CD4-positive, alpha-beta T cell treated with Interleukin-17A for 4 hours (primary cell): Measurements from ENCODE around the gene CLEC1A.

Experiments used
- DNase-seq: peaks from one replicate; pipeline ENCODE4 v3.0.0-alpha.2; 2020; ENCODE audit warnings: mixed read lengths

The CLEC1A gene

GRCh38 chr12:10101042-10101579 lies 2.3 kb upstream of the CLEC1A start:
- DNase-seq = no peak

- DNase-seq = no peak
Observed at GRCh38 chr12:10097521-10097920, 1.3 kb downstream of the CLEC1A start.

DNA sequence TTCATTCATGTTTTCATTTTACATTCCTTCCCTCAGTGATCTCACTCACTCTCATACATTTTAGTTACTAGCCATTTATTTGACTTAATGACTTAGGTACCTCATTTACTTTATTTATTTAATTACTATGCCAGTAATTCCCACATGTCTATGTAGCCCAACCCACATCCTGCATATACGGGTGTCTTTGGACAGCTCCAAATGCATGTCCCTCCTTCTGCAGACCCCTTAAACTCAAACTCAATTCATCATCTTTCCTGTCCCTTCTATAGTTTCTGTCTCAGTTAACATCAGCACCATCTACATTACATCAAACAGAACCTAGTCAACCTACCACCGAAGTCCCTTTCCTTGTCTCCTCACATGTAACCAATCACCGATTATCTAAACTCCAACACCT lies 2.8 kb downstream of the CLEC1A start:
- no peak for DNase-seq

GRCh38 chr12:10094646-10095395 lies 4.0 kb downstream of the CLEC1A start:
- no peak for DNase-seq

GRCh38 chr12:10088955-10089900 lies 9.6 kb downstream of the CLEC1A start:
- DNase-seq = no peak

- DNase-seq = no peak
Observed at GRCh38 chr12:10088031-10088430, 10.8 kb downstream of the CLEC1A start.

DNA sequence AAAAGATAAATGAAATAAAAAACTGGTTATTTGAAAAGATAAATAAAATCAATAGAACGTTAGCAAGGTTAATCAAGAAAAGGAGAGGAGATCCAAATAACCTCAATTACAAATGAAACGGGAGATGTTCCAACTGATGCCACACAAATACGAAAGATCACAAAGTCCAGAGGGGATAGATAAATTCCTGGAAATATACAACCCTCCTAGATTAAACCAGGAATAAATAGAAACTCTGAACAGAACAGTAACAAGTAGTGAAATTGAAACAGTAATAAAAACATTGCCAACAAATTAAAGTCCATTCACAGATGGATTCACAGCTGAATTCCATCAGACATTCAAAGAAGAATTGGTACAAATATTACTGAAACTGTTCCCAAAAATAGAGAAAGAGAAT lies 12.4 kb downstream of the CLEC1A start:
- no peak for DNase-seq

DNA sequence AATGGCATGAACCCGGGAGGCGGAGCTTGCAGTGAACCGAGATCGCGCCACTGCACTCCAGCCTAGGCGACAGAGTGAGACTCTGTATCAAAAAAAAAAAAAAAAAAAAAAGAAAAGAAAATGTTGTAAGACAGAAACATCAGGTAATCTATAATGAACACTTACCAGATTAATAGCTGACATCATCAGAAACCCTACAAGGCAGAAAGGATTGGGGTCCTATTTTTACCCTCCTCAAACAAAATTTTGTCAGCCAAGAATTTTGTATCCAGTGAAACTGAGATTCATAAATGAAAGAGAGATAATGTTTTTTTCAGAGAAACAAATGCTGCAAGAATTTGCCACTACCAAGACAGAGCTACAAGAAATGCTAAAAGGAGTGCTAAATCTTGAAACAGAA lies 14.1 kb downstream of the CLEC1A start:
- DNase-seq = no peak

GRCh38 chr12:10082117-10082874 lies 16.5 kb downstream of the CLEC1A start:
- DNase-seq = no peak

GRCh38 chr12:10075451-10075850 lies 23.3 kb downstream of the CLEC1A start:
- DNase-seq = no peak

DNA sequence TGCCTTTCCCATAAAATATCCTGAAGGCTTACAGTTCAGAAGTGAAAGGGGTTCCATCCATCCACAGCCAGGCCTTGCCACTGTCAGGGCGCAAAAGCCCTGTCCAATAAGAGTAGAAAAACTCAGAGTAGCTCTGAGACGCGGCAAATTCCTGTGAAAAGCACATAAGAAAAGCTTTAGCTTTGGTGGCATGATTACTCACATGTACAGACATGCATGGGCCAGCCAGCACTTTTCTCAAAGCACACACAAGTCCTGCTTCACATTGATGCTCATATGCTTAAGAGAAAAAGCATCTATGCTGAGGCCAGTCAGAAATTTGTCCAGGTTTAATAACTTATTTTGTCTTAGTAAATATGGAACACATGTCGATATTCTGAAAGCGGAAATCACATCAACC lies 25.5 kb downstream of the CLEC1A start:
- DNase-seq = no peak

DNA sequence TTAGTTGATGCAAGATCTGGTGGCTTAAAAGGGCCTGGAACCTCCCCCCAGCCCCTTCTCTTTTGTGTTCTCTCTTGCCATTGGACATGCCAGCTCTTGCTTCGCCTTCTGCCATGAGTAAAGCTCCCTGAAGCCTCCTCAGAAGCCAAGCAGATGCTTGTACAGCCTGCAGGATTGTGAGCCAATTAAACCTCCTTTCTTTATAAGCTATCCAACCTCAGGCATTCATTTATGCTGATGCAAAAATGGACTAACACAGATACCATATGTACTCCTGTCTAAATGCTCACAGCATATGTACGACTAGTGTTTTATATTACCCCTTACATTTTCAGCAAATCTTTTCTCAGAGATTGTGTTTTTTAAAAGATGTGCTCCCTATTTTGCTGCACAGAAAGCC lies 26.7 kb downstream of the CLEC1A start:
- no peak for DNase-seq

DNA sequence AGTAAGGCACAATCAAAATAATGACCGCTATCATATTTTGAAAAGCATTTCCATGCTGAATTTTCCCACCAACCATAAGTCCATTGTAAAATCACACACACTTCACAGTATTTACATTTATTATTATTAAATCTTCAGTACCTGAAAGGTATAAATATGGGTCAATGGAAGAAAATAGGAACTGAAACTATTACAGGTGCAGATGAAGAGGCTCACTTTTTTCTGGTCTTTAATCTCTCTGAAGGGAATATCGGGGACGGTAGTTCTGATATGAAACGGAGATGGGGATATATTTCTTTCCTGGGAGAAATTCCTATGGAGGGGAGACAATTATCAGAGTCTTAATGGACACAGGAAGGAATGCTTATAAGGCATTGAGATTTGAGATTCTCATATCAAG lies 28.4 kb downstream of the CLEC1A start:
- DNase-seq = no peak

- DNase-seq = no peak
Observed at GRCh38 chr12:10069976-10070375, 28.8 kb downstream of the CLEC1A start.

- no peak for DNase-seq
Observed at GRCh38 chr12:10069099-10069498, 29.7 kb downstream of the CLEC1A start.

- DNase-seq = no peak
Observed at GRCh38 chr12:10068644-10069043, 30.1 kb downstream of the CLEC1A start.

- no peak for DNase-seq
Observed at GRCh38 chr12:10067942-10068341, 30.8 kb downstream of the CLEC1A start.

DNA sequence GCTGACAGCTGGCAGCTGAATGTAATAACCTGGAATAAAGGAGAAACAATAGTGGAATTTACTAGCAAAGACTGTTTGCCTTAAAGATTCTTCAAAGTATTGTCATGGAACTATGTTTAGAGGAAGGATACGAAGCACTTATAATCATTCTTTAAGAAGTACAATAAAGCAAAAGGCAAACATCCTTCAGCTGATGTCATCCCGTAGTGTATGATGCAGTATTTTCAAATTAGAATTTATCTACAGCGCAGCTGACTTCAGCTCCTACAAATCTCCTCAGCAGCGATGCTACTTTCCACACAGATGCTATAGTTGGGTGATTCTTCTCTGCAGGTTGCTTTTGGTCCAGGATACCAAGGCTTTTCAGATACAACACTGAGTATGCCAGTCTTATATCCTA lies 31.5 kb downstream of the CLEC1A start:
- no peak for DNase-seq

- DNase-seq = no peak
Observed at GRCh38 chr12:10065241-10065640, 33.5 kb downstream of the CLEC1A start.

DNA sequence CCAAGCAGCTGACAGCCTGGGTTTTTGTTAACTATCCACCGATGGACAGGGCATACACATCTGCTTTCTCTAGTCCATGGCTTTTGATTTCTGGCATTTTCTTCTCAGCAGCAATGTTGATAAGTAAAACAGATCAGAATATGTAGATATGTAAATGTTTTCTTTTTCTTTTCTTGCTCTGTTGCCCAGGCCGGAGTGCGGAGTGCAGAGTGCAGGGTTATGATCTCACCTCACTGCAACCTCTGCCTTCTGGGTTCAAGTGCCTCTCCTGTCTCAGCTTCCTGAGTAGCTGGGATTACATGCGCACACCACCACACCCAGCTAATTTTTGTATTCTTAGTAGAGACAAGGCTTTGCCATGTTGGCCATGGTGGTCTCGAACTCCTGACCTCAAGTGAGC lies 40.4 kb downstream of the CLEC1A start:
- DNase-seq = no peak

DNA sequence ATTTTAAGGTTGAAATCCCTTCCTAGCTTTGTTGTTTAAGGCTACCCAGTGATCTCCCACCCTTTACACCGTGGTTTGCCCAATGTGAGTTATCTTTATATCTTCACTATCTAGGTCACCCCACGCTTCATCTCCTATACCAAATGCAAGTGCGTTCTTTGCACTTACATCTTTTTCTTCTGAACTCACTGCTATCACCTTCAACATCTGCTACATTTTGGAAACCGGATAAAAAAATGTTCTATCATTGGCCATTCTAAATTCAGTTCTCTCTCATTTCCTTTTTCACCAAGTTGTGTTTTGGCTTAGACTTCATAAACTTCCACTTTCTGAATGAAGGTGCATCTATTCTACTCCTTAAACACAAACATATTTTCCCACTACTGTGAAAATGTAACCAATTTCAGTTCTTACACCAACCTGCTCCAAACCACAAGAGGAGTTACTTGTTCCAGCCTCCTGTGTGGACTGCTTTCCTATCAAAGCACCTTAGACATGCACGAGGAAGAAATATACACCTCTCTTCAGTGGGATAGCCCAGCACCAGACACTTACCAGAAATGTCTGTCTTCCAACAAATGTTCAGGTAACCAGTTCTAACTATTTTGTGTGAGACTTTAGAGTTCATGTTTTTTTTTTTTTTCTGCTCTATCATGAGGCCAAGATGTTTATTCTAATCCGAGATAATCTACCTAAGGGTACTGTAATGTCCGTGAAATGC lies 46.4 kb downstream of the CLEC1A start:
- DNase-seq = no peak

DNA sequence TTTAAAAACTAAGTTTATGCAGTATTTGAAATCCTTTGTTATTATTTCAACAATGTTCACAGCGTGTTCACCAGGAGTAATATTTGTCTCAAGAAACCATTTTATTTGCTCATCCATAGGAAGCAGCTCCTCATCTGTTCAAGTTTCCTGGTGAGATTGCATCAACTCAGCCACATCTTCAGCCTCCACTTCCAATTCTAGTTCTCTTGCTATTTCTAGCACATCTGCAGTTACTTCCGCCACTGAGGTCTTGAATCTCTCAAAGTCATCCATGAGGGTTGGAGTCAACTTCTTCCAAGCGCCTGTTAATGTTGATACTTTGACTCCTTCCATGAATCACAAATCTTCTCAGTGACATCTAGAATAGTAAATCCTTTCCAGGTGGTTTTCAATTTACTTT lies 50.3 kb downstream of the CLEC1A start:
- DNase-seq = no peak
